SK-N-SH (cell line): Measurements from ENCODE around the gene RBM33. TPM values are rescaled to one million over a fixed set of nuclear protein-coding genes. Genes with fewer than 3 reads are reported as not detected.

Experiments
- CTCF ChIA-PET: fragments of 300-600, 350-600 bp; formaldehyde crosslinking; extraction: SDS; loops from one replicate; lab custom pipeline; 2021; lab: Yijun Ruan, JAX
- POLR2A ChIA-PET: fragments of 350-600 bp; sonication (Branson Sonifier 250); formaldehyde crosslinking; extraction: SDS; loops from one replicate; lab custom pipeline; 2020; ENCODE audit warnings: antibody characterized with exemption, inconsistent platforms; lab: Yijun Ruan, JAX
- DNase-seq: peaks from one replicate; pipeline ENCODE4 v3.0.0; 2012
- H2AFZ ChIP-seq: fragments of 200-600 bp; sonication (generic); 2 replicates; pipeline ENCODE4 v1.8.1; 2016; ENCODE audit warnings: antibody characterized with exemption, mild to moderate bottlenecking, low read depth
- H3F3A ChIP-seq: fragments of 200-600 bp; sonication (generic); replicated peaks from 2 replicates; pipeline ENCODE3; 2016; ENCODE audit warnings: antibody characterized with exemption, mild to moderate bottlenecking; ENCODE audit not compliant: insufficient read depth
- H3K27ac ChIP-seq, 2 experiments: fragments of 200-500 bp in 1 of 2; fragments of 200-600 bp in 1 of 2; sonication (Bioruptor generic) in 1 of 2; sonication (generic), shearing (Covaris generic) in 1 of 2; 2 replicates each; pipeline versions ENCODE4 v1.5.1 to v1.6.1; 2014 to 2016; ENCODE audit warnings: low read depth in 2 of 2, inconsistent platforms in 1 of 2, low read length in 1 of 2, mild to moderate bottlenecking in 1 of 2, mixed read lengths in 1 of 2
- H3K27me3 ChIP-seq: fragments of 200-600 bp; sonication (generic), shearing (Covaris generic); 2 replicates; pipeline ENCODE4 v1.6.1; 2016; ENCODE audit warnings: mixed run types; ENCODE audit not compliant: insufficient read depth
- H3K36me3 ChIP-seq, 2 experiments: fragments of 200-500 bp in 1 of 2; fragments of 200-600 bp in 1 of 2; sonication (Bioruptor generic) in 1 of 2; sonication (generic) in 1 of 2; replicated peaks in 1 of 2; 2 replicates each; pipeline versions ENCODE3 to v1.5.1; 2014 to 2016; ENCODE audit warnings: low read length in 1 of 2, mild to moderate bottlenecking in 1 of 2; ENCODE audit not compliant: insufficient read depth in 2 of 2, control insufficient read depth in 1 of 2
- H3K4me1 ChIP-seq, 2 experiments: fragments of 200-500 bp in 1 of 2; fragments of 200-600 bp in 1 of 2; sonication (Bioruptor generic) in 1 of 2; sonication (generic), shearing (Covaris generic) in 1 of 2; 2 replicates each; pipeline versions ENCODE4 v1.5.1 to v1.6.1; 2014 to 2016; ENCODE audit warnings: low read depth in 1 of 2, low read length in 1 of 2, mixed run types in 1 of 2; ENCODE audit not compliant: insufficient read depth in 2 of 2, control insufficient read depth in 1 of 2
- H3K4me2 ChIP-seq: fragments of 200-600 bp; sonication (generic), shearing (Covaris generic); 2 replicates; pipeline ENCODE4 v1.6.1; 2017; ENCODE audit warnings: mixed run types
- H3K4me3 ChIP-seq, 2 experiments: fragments of 200-500 bp in 1 of 2; fragments of 200-600 bp in 1 of 2; sonication (Bioruptor generic) in 1 of 2; sonication (generic), shearing (Covaris generic) in 1 of 2; 2 replicates each; pipeline versions ENCODE4 v1.5.1 to v1.8.1; 2014 to 2016; ENCODE audit warnings: low read depth in 2 of 2, inconsistent platforms in 1 of 2, low read length in 1 of 2, mild to moderate bottlenecking in 1 of 2, mixed read lengths in 1 of 2, moderate library complexity in 1 of 2
- H3K79me2 ChIP-seq: fragments of 200-600 bp; sonication (generic); 2 replicates; pipeline ENCODE4 v1.8.1; 2017; ENCODE audit warnings: mild to moderate bottlenecking; ENCODE audit not compliant: insufficient read depth
- H3K9ac ChIP-seq: fragments of 200-600 bp; sonication (generic); 2 replicates; pipeline ENCODE4 v1.6.1; 2017; ENCODE audit warnings: mixed run types
- H3K9me2 ChIP-seq: fragments of 200-600 bp; sonication (generic); 2 replicates; pipeline ENCODE4 v1.6.1; 2017; ENCODE audit warnings: mixed run types
- H3K9me3 ChIP-seq: fragments of 200-600 bp; sonication (generic); 2 replicates; pipeline ENCODE4 v1.6.1; 2017; ENCODE audit warnings: mixed run types, mild to moderate bottlenecking, moderate library complexity
- H4K20me1 ChIP-seq: fragments of 200-600 bp; sonication (generic); 2 replicates; pipeline ENCODE4 v1.6.1; 2017; ENCODE audit warnings: mild to moderate bottlenecking, mixed run types; ENCODE audit not compliant: insufficient read depth
- EP300 ChIP-seq, 2 experiments: IDR thresholded peaks; 2 replicates each; pipeline versions ENCODE4 v1.4.0 to v1.6.1; 2012; ENCODE audit warnings: borderline replicate concordance in 1 of 2, low read depth in 1 of 2, low read length in 1 of 2
- EZH2phosphoT487 ChIP-seq: fragments of 200-600 bp; sonication (generic); IDR thresholded peaks from 2 replicates; pipeline ENCODE4 v1.6.1; 2017; ENCODE audit warnings: low read depth, mixed run types, mild to moderate bottlenecking, antibody characterized with exemption, moderate library complexity, borderline replicate concordance
- FOSL2 ChIP-seq: IDR thresholded peaks from 2 replicates; pipeline ENCODE4 v1.4.0; 2012; ENCODE audit warnings: low read depth, mild to moderate bottlenecking, moderate library complexity, borderline replicate concordance
- FOXM1 ChIP-seq: IDR thresholded peaks from 2 replicates; pipeline ENCODE4 v1.4.0; 2012; ENCODE audit warnings: low read depth, mild to moderate bottlenecking
- GABPA ChIP-seq: IDR thresholded peaks from 2 replicates; pipeline ENCODE4 v1.4.0; 2012; ENCODE audit warnings: low read depth, mild to moderate bottlenecking
- GATA2 ChIP-seq: sonication (generic); formaldehyde crosslinking; IDR thresholded peaks from 2 replicates; pipeline ENCODE4 v1.5.0; 2020; ENCODE audit warnings: mild to moderate bottlenecking, missing genetic modification reagents
- JUND ChIP-seq: IDR thresholded peaks from 2 replicates; pipeline ENCODE4 v1.4.0; 2012
- MXI1 ChIP-seq: IDR thresholded peaks from 2 replicates; pipeline ENCODE4 v1.6.1; 2012; ENCODE audit warnings: mild to moderate bottlenecking, low read depth, low read length, improper control_type of control experiment
- NRF1 ChIP-seq: IDR thresholded peaks from 2 replicates; pipeline ENCODE4 v1.6.1; 2012; ENCODE audit warnings: low read depth, mild to moderate bottlenecking, low read length
- PBX3 ChIP-seq: IDR thresholded peaks from 2 replicates; pipeline ENCODE4; 2012
- POLR2AphosphoS5 ChIP-seq: IDR thresholded peaks from 2 replicates; pipeline ENCODE4 v1.6.1; 2012; ENCODE audit warnings: low read depth, low read length
- REST ChIP-seq: IDR thresholded peaks from 2 replicates; pipeline ENCODE4 v1.6.1; 2012; ENCODE audit warnings: mild to moderate bottlenecking, low read depth, low read length, moderate library complexity
- RXRA ChIP-seq: IDR thresholded peaks from 2 replicates; pipeline ENCODE4 v1.4.0; 2012; ENCODE audit warnings: low read depth, mild to moderate bottlenecking, borderline replicate concordance
- SMC3 ChIP-seq: IDR thresholded peaks from 2 replicates; pipeline ENCODE4 v1.6.1; 2012; ENCODE audit warnings: low read depth, low read length, improper control_type of control experiment
- USF2 ChIP-seq: fragments of 150-350 bp; IDR thresholded peaks from 2 replicates; pipeline ENCODE4 v1.6.1; 2017; ENCODE audit warnings: antibody characterized with exemption, low read length, low read depth, borderline replicate concordance
- ZBTB33 ChIP-seq: IDR thresholded peaks from 2 replicates; pipeline ENCODE4 v1.4.0; 2012; ENCODE audit warnings: low read depth, borderline replicate concordance
- WGBS: methylation state at CpG from one replicate; pipeline ENCODE4 v1.1.6; 2017; ENCODE audit warnings: low lambda C conversion rate; 5-methylcytosine and 5-hydroxymethylcytosine counted together
- polyA plus RNA-seq, 3 experiments: library from polyadenylated mRNA; depleted of rRNA; stranded (reverse); fragments of >200 nt; gene quantifications; 2 replicates each; pipeline ENCODE4 v1.2.3, GENCODE V29; 2012

Gene RBM33
- polyA plus RNA-seq, 1 of the 3 experiments (the other 2 are of a cell fraction), result 13.8 TPM

GRCh38 chr7:155791836-155792235 is 147.4 kb downstream of the RBM33 start:
- H3K27me3 ChIP-seq, result peaks cover 18% of the 10 kb centered on the region; the same call in 1 of the 2 replicates
- no peak for TF ChIP-seq ZBTB33
- TF ChIP-seq POLR2AphosphoS5, result no peak
- TF ChIP-seq FOSL2, result no peak
- no peak for TF ChIP-seq EP300 (IDR thresholded peaks at IDR 0.05; ENCODE audit: borderline replicate concordance in 1 of 2, low read depth in 1 of 2, low read length in 1 of 2)
- no peak for TF ChIP-seq FOXM1
- no peak for TF ChIP-seq RXRA
- no peak for TF ChIP-seq GATA2 (CRISPR knock-in tag)
- no peak for TF ChIP-seq USF2
- TF ChIP-seq EZH2phosphoT487, result no peak
- no peak for TF ChIP-seq PBX3
- TF ChIP-seq SMC3, result no peak
- TF ChIP-seq MXI1, result no peak
- no peak for TF ChIP-seq REST
- no peak for TF ChIP-seq JUND
- no peak for TF ChIP-seq GABPA
- TF ChIP-seq NRF1, result no peak
- TF ChIP-seq, all 33 proteins: peak for 0
- H3K4me1 ChIP-seq, result peaks cover 0 to 7% of the 10 kb centered on the region in 2 experiments; a peak in 1 of 4 replicates
- H3K9me2 ChIP-seq, result no peaks in the 10 kb centered on the region
- H3F3A ChIP-seq, result peaks cover 5% of the 10 kb centered on the region
- 51% methylated on average over 6 of the region's 7 CpGs for WGBS
- H3K9ac ChIP-seq, result no peak overlapping the region
- H4K20me1 ChIP-seq, result no peaks in the 10 kb centered on the region
- H3K9me3 ChIP-seq, result no peaks in the 10 kb centered on the region
- H3K27ac ChIP-seq, result no peak overlapping the region
- H3K4me3 ChIP-seq, result no peak overlapping the region
- POLR2A ChIA-PET, result no interaction called here
- CTCF ChIA-PET, result no interaction called here
- no peak overlapping the region for H2AFZ ChIP-seq
- H3K79me2 ChIP-seq, result no peaks in the 10 kb centered on the region
- peak; percentile 57 for DNase-seq
- H3K36me3 ChIP-seq, result no peaks in the 10 kb centered on the region
- no peak overlapping the region for H3K4me2 ChIP-seq
